HepG2 (cell line): ENCODE measurements around the gene SLC26A2. TPM values are rescaled to one million over a fixed set of nuclear protein-coding genes. Genes with fewer than 3 reads are reported as not detected.

ENCODE experiments used
- ADNP ChIP-seq: sonication (generic); formaldehyde crosslinking; IDR thresholded peaks from 2 replicates; pipeline ENCODE4 v1.4.0; 2020; ENCODE audit warnings: missing genetic modification reagents
- EP300 ChIP-seq, 3 experiments: sonication (generic) in 1 of 3; formaldehyde crosslinking in 1 of 3; IDR thresholded peaks; 2 replicates each; pipeline versions ENCODE4 v1.5.1 to v1.6.1; 2011 to 2020; ENCODE audit warnings: low read depth in 2 of 3, low read length in 2 of 3, borderline replicate concordance in 1 of 3, improper control_type of control experiment in 1 of 3, mild to moderate bottlenecking in 1 of 3, missing genetic modification reagents in 1 of 3, moderate library complexity in 1 of 3
- GZF1 ChIP-seq: sonication (generic); formaldehyde crosslinking; IDR thresholded peaks from 2 replicates; pipeline ENCODE4 v1.5.1; 2020; ENCODE audit warnings: mild to moderate bottlenecking, missing genetic modification reagents
- HES4 ChIP-seq: sonication (generic); formaldehyde crosslinking; IDR thresholded peaks from 2 replicates; pipeline ENCODE4 v1.9.0; 2021; ENCODE audit warnings: mild to moderate bottlenecking, missing genetic modification reagents, borderline replicate concordance
- JDP2 ChIP-seq: sonication (generic); formaldehyde crosslinking; IDR thresholded peaks from 2 replicates; pipeline ENCODE4 v1.8.1; 2022; ENCODE audit warnings: missing genetic modification reagents, borderline replicate concordance
- KAT8 ChIP-seq: IDR thresholded peaks from 2 replicates; pipeline ENCODE4 v1.6.1; 2016; ENCODE audit warnings: missing genetic modification reagents, missing compliant biosample characterization
- KDM5A ChIP-seq: fragments of 200-600 bp; sonication (generic); IDR thresholded peaks from 2 replicates; pipeline ENCODE4 v1.7.0; 2018; ENCODE audit warnings: antibody characterized with exemption, mild to moderate bottlenecking, low read length, borderline replicate concordance
- KLF12 ChIP-seq: sonication (generic); formaldehyde crosslinking; IDR thresholded peaks from 2 replicates; pipeline ENCODE4 v1.4.0; 2020; ENCODE audit warnings: missing genetic modification reagents, borderline replicate concordance
- MEF2D ChIP-seq: sonication (generic); formaldehyde crosslinking; IDR thresholded peaks from 2 replicates; pipeline ENCODE4 v1.5.1; 2020; ENCODE audit warnings: mild to moderate bottlenecking, missing genetic modification reagents
- PCBP2 ChIP-seq: fragments of 200-400 bp; formaldehyde crosslinking; optimal IDR thresholded peaks from 2 replicates; pipeline ENCODE3; 2018; ENCODE audit warnings: low read length, low read depth; ENCODE audit not compliant: poor library complexity, severe bottlenecking
- PTBP1 ChIP-seq: fragments of 200-400 bp; formaldehyde crosslinking; IDR thresholded peaks from 2 replicates; pipeline ENCODE4 v1.6.1; 2018; ENCODE audit warnings: low read length, low read depth; ENCODE audit not compliant: poor library complexity, severe bottlenecking
- RBFOX2 ChIP-seq: fragments of 200-400 bp; formaldehyde crosslinking; IDR thresholded peaks from 2 replicates; pipeline ENCODE4 v1.6.1; 2017; ENCODE audit warnings: low read depth, mild to moderate bottlenecking, low read length
- SMAD3 ChIP-seq: sonication (generic); formaldehyde crosslinking; IDR thresholded peaks from 2 replicates; pipeline ENCODE4 v1.4.0; 2020; ENCODE audit warnings: missing genetic modification reagents
- TEAD3 ChIP-seq: optimal IDR thresholded peaks from 2 replicates; pipeline ENCODE3; 2016; ENCODE audit warnings: borderline replicate concordance
- UBTF ChIP-seq: sonication (generic); formaldehyde crosslinking; IDR thresholded peaks from 2 replicates; pipeline ENCODE4 v1.4.0; 2020; ENCODE audit warnings: mild to moderate bottlenecking, missing genetic modification reagents
- ZBTB38 ChIP-seq: sonication (generic); formaldehyde crosslinking; IDR thresholded peaks from 2 replicates; pipeline ENCODE4 v1.5.1; 2020; ENCODE audit warnings: mild to moderate bottlenecking, missing genetic modification reagents
- ZC3H4 ChIP-seq: sonication (generic); formaldehyde crosslinking; IDR thresholded peaks from 2 replicates; pipeline ENCODE4 v1.4.0; 2020; ENCODE audit warnings: missing genetic modification reagents, borderline replicate concordance
- ZNF160 ChIP-seq: sonication (generic); formaldehyde crosslinking; IDR thresholded peaks from 2 replicates; pipeline ENCODE4 v1.8.0; 2022; ENCODE audit warnings: mild to moderate bottlenecking, inconsistent platforms, missing genetic modification reagents
- ZNF253 ChIP-seq: sonication (generic); formaldehyde crosslinking; IDR thresholded peaks from 2 replicates; pipeline ENCODE4 v1.8.0; 2022; ENCODE audit warnings: mild to moderate bottlenecking, missing genetic modification reagents, borderline replicate concordance
- ZNF256 ChIP-seq: sonication (generic); formaldehyde crosslinking; conservative IDR thresholded peaks from 2 replicates; pipeline ENCODE4 v1.4.0; 2020; ENCODE audit warnings: missing genetic modification reagents
- ZNF30 ChIP-seq: sonication (generic); formaldehyde crosslinking; IDR thresholded peaks from 2 replicates; pipeline ENCODE4 v1.5.0; 2020; ENCODE audit warnings: mild to moderate bottlenecking, missing genetic modification reagents
- ZNF335 ChIP-seq: sonication (generic); formaldehyde crosslinking; IDR thresholded peaks from 2 replicates; pipeline ENCODE4 v1.4.0; 2020; ENCODE audit warnings: missing genetic modification reagents
- ZNF557 ChIP-seq: sonication (generic); formaldehyde crosslinking; IDR thresholded peaks from 2 replicates; pipeline ENCODE4 v1.4.0; 2020; ENCODE audit warnings: missing genetic modification reagents
- ZNF607 ChIP-seq: sonication (generic); formaldehyde crosslinking; IDR thresholded peaks from 2 replicates; pipeline ENCODE4 v1.5.1; 2020; ENCODE audit warnings: missing genetic modification reagents, mild to moderate bottlenecking, borderline replicate concordance
- ZNF672 ChIP-seq: sonication (generic); formaldehyde crosslinking; IDR thresholded peaks from 2 replicates; pipeline ENCODE4 v1.8.1; 2022; ENCODE audit warnings: missing genetic modification reagents
- ZNF674 ChIP-seq: sonication (generic); formaldehyde crosslinking; IDR thresholded peaks from 2 replicates; pipeline ENCODE4 v1.5.0; 2020; ENCODE audit warnings: low read depth, mild to moderate bottlenecking, missing genetic modification reagents
- ZNF709 ChIP-seq: sonication (generic); formaldehyde crosslinking; IDR thresholded peaks from 2 replicates; pipeline ENCODE4 v1.5.0; 2020; ENCODE audit warnings: mild to moderate bottlenecking, missing genetic modification reagents
- ZNF773 ChIP-seq: sonication (generic); formaldehyde crosslinking; IDR thresholded peaks from 2 replicates; pipeline ENCODE4 v1.4.0; 2020; ENCODE audit warnings: missing genetic modification reagents, borderline replicate concordance
- polyA plus RNA-seq, 8 experiments: library from polyadenylated mRNA; depleted of rRNA in 3 of 8; stranded (reverse) in 7 of 8; unstranded in 1 of 8; fragments of >200 nt; fragmentation: Illumina TruSeq in 4 of 8; extraction: Trizol in 4 of 8; gene quantifications; 2 replicates each; pipeline versions ENCODE4 v1.2.1 to v1.2.3, GENCODE V29; 2011 to 2016; ENCODE audit warnings: low read depth in 4 of 8, missing spikeins in 1 of 8, mixed read lengths in 1 of 8; ENCODE audit not compliant: insufficient read depth in 1 of 8
- total RNA-seq, 5 experiments: library from RNA; depleted of rRNA; stranded (reverse); fragments of >200 nt; fragmentation: Illumina TruSeq; extraction: Trizol; gene quantifications; 2 replicates each; pipeline ENCODE4 v1.2.3, GENCODE V29; 2016; ENCODE audit warnings: low read depth in 1 of 5
- TF ChIP-seq, protein P1 (sequence below): sonication (generic); formaldehyde crosslinking; IDR thresholded peaks from 2 replicates; pipeline ENCODE4 v1.4.0; 2020; ENCODE audit warnings: mild to moderate bottlenecking, low read depth, missing genetic modification reagents

The SLC26A2 gene
- total and polyA plus RNA-seq, 2 of the 13 experiments (the other 11 are each of a cell fraction or from before 2014, with no cell fraction given): 2.2 to 7.9 TPM

DNA sequence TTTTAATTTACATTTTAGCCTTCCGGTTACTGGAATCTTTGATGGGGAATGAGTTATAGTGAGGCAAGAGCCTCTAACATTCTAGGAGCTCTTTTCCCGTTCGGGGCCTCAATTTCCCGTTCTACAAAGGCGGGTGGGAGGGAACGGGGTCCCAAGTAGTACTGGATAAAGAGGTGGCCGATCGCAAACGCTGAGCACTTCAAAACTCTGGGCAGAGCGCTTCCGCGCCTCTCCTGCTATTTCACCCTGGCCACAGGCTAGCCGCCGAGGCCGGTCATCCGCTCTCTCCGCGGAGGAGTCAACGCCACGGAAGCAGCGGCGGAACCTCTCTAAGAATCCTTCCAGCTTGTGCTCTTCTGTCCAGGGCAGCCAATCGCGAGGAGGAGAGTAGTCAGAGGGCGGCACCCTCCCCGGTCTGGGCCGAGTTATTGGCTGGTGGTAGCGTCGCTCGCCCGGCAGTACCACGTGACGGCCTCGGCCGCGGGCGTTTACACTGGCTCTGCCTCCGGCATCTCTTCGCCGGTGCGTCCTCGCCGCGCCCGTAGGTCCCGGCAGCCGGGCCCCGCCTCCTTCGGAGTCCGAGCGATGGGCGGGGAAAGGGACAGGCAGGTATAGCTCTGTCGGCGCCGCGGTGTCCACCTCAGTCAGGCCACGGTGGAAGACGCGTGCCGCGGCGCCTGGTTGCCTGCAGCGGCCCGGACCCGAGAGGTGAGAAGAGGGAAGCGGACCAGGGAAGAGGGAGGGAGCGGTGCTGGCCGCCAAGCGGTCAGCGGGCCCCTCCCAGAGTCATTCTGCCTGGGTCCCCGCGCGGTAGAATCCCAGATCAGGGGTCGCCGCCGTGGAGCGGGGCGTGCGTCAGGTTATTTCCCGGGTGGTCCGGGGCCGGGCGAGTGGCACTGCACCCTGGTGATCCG lies at the start of gene SLC26A2 (continued):
- TF ChIP-seq ZNF672 (CRISPR knock-in tag) (no peak), UBTF (CRISPR knock-in tag) (peak; percentile 81), ZBTB38 (CRISPR knock-in tag) (peak; percentile 47; the same call in 1 of the 2 replicates), ZNF256 (CRISPR knock-in tag) (no peak), ZNF253 (no peak), ZNF557 (no peak), KLF12 (CRISPR knock-in tag) (no peak), KAT8 (CRISPR knock-in tag) (peak; percentile 84), SMAD3 (no peak), ZNF674 (CRISPR knock-in tag) (no peak), PTBP1 (no peak), PCBP2 (no peak), RBFOX2 (peak; percentile 77), ZNF773 (CRISPR knock-in tag) (no peak), ZNF607 (peak; percentile 88), EP300 (IDR thresholded peaks at IDR 0.05; ENCODE audit: low read depth in 2 of 2, low read length in 2 of 2) (no peak), EP300 (CRISPR knock-in tag; IDR thresholded peaks at IDR 0.05; ENCODE audit: borderline replicate concordance) (no peak), KDM5A (no peak), ZNF709 (CRISPR knock-in tag) (peak; percentile 78; the same call in 1 of the 2 replicates), ZC3H4 (no peak), ZNF160 (CRISPR knock-in tag) (peak; percentile 64; the same call in 1 of the 2 replicates), TEAD3 (CRISPR knock-in tag) (peak; percentile 34), GZF1 (CRISPR knock-in tag) (no peak), ADNP (CRISPR knock-in tag) (no peak), HES4 (CRISPR knock-in tag) (no peak), ZNF335 (CRISPR knock-in tag) (no peak), JDP2 (no peak), ZNF30 (CRISPR knock-in tag) (no peak), MEF2D (CRISPR knock-in tag) (peak; percentile 53; the same call in 1 of the 2 replicates)
- TF ChIP-seq, protein P1, sequence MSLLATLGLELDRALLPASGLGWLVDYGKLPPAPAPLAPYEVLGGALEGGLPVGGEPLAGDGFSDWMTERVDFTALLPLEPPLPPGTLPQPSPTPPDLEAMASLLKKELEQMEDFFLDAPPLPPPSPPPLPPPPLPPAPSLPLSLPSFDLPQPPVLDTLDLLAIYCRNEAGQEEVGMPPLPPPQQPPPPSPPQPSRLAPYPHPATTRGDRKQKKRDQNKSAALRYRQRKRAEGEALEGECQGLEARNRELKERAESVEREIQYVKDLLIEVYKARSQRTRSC (CRISPR knock-in tag): no peak
